HFFc6 (cell line): Measurements from ENCODE around the gene RAB11FIP4. TPM values are rescaled to one million over a fixed set of nuclear protein-coding genes. Genes with fewer than 3 reads are reported as not detected.

Experiments
- DNase-seq: peaks from one replicate; pipeline ENCODE4 v3.0.0-alpha.2; 2018
- H3K27ac Mint-ChIP-seq: 2 replicates; pipeline ENCODE4 v1.8.0; 2020; ENCODE audit warnings: mild to moderate bottlenecking, mixed read lengths
- H3K27me3 Mint-ChIP-seq: 2 replicates; pipeline ENCODE4 v1.8.0; 2021; ENCODE audit warnings: mild to moderate bottlenecking, moderate library complexity, mixed read lengths; ENCODE audit not compliant: insufficient read depth
- H3K36me3 Mint-ChIP-seq: 2 replicates; pipeline ENCODE4 v1.8.0; 2021; ENCODE audit warnings: low read depth, mixed read lengths
- H3K4me1 Mint-ChIP-seq: 2 replicates; pipeline ENCODE4 v1.8.0; 2020; ENCODE audit warnings: low read depth, mixed read lengths
- H3K4me3 Mint-ChIP-seq: 2 replicates; pipeline ENCODE4 v1.8.0; 2020; ENCODE audit warnings: mild to moderate bottlenecking, moderate library complexity, mixed read lengths
- H3K9me3 Mint-ChIP-seq: 2 replicates; pipeline ENCODE4 v1.8.0; 2020; ENCODE audit warnings: mild to moderate bottlenecking, mixed read lengths
- total RNA-seq, 6 experiments: library from RNA; stranded (reverse); fragmentation: NEBNext Ultra II Directional; extraction: Animal tissue kit (Norgen Biotek cat#: 25700); gene quantifications; 2 replicates in 1 of 6; 3 replicates in 5 of 6; pipeline ENCODE4 v1.2.3, GENCODE V29; 2021
- TF ChIP-seq, protein P1 (sequence below): fragments of 200-600 bp; sonication (generic); IDR thresholded peaks from 2 replicates; pipeline ENCODE4 v1.5.0; 2021; ENCODE audit warnings: antibody characterized with exemption, mild to moderate bottlenecking

Gene RAB11FIP4
- total RNA-seq, 6 experiments from 2014 or later, result 0.02 to 0.38 (median 0.09) TPM

- H3K27me3 Mint-ChIP-seq, result peaks cover 10% of the 10 kb centered on the region
- peak overlapping the region; percentile 86 for H3K27ac Mint-ChIP-seq
- no peaks in the 10 kb centered on the region for H3K9me3 Mint-ChIP-seq
- peaks cover 30% of the 10 kb centered on the region for H3K4me1 Mint-ChIP-seq
- no peaks in the 10 kb centered on the region for H3K36me3 Mint-ChIP-seq
- peak overlapping the region; percentile 90 for H3K4me3 Mint-ChIP-seq
- TF ChIP-seq, protein P1, sequence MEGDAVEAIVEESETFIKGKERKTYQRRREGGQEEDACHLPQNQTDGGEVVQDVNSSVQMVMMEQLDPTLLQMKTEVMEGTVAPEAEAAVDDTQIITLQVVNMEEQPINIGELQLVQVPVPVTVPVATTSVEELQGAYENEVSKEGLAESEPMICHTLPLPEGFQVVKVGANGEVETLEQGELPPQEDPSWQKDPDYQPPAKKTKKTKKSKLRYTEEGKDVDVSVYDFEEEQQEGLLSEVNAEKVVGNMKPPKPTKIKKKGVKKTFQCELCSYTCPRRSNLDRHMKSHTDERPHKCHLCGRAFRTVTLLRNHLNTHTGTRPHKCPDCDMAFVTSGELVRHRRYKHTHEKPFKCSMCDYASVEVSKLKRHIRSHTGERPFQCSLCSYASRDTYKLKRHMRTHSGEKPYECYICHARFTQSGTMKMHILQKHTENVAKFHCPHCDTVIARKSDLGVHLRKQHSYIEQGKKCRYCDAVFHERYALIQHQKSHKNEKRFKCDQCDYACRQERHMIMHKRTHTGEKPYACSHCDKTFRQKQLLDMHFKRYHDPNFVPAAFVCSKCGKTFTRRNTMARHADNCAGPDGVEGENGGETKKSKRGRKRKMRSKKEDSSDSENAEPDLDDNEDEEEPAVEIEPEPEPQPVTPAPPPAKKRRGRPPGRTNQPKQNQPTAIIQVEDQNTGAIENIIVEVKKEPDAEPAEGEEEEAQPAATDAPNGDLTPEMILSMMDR, result 0 out of 2 replicates have a peak, but pooled peaks have one; percentile 8
- DNase-seq, result peak; percentile 89
These were observed 158.3 kb downstream of the RAB11FIP4 start for GRCh38 chr17:31549525-31550388.

DNA sequence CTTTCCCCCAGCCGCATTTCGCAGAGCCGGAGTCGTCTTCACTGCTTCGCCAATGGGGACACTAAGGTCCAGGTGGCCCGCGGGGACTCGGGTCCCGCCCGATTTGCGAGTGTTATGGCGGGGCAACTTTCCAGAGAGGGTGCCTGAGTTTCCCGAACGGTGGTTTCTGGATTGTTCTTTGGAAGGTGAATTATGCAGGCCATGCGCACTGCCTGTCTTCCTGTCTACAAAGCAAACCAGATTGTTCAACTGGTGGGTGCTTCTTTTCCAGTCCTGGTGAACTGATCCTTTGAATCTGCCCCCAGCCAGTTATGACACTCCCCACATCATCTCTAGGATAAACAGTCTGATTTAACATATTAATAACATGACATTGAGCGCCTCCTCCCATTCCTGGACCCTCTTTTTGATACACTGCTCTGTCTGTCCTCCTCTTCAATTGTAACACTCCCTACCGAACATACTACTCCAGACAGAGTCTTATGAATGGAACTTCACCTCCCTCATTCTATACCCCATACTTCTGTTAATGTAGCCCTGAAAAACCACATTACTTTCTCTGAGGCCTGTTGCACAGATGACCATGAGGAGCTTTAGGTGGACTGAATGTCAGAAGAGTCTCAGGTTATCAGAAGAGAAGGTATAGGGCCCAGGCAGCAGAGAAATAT lies 159.0 kb downstream of the RAB11FIP4 start:
- TF ChIP-seq, protein P1, result no peak
- H3K27ac Mint-ChIP-seq, result peak overlapping the region; percentile 86
- peak overlapping the region; percentile 68 for H3K4me3 Mint-ChIP-seq
- H3K4me1 Mint-ChIP-seq, result peaks cover 38% of the 10 kb centered on the region
- H3K9me3 Mint-ChIP-seq, result no peaks in the 10 kb centered on the region
- H3K27me3 Mint-ChIP-seq, result peaks cover 10% of the 10 kb centered on the region
- DNase-seq, result no peak
- H3K36me3 Mint-ChIP-seq, result no peaks in the 10 kb centered on the region

DNA sequence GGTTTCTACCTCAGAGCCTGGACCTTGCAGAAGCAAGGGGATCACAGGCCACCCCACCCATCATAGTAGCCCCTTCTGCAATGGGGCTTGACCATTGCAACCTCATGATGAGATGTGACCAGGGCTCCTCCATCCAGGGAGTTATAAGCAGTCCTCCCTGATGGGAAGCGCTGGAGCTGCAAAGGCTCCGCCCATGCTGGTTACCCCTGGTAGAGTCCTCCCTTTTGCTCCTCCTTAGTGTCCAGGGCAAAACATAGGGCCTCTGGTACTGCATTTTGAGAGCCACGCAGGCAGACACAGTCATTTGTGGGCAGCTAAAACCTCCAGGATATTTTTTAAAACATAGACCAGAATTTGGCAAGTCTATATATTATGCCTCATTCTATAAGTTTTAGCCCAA lies 161.1 kb downstream of the RAB11FIP4 start:
- Mint-ChIP-seq H3K4me3 (no peak overlapping the region), H3K9me3 (no peaks in the 10 kb centered on the region), H3K4me1 (peaks cover 38% of the 10 kb centered on the region), H3K27ac (no peak overlapping the region), H3K36me3 (no peaks in the 10 kb centered on the region), H3K27me3 (peaks cover 10% of the 10 kb centered on the region)
- TF ChIP-seq, protein P1, result no peak
- no peak for DNase-seq

DNA sequence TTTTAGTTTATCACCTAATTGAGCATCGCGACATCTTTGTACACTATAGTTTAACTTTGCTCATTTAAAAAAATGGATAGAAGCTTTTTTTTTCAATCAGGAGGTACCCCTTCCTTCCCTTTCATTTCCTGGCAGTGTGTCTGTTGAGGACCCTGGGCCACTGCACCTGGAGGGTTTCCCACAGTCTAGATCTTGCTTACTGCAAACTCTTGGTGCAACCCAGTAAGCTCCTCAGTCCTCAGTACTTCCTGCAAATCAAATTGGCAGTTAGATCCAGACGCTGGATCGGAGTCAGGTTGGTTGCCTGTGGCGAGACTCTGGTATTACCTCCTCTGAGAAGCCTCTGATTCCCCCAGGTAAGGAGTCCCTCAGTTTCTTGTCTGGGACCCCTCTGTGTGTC lies 162.0 kb downstream of the RAB11FIP4 start:
- H3K9me3 Mint-ChIP-seq, result no peaks in the 10 kb centered on the region
- H3K36me3 Mint-ChIP-seq, result no peaks in the 10 kb centered on the region
- no peak for DNase-seq
- no peak overlapping the region for H3K4me3 Mint-ChIP-seq
- peaks cover 10% of the 10 kb centered on the region for H3K27me3 Mint-ChIP-seq
- H3K4me1 Mint-ChIP-seq, result peaks cover 42% of the 10 kb centered on the region
- TF ChIP-seq, protein P1, result no peak
- no peak overlapping the region for H3K27ac Mint-ChIP-seq

DNA sequence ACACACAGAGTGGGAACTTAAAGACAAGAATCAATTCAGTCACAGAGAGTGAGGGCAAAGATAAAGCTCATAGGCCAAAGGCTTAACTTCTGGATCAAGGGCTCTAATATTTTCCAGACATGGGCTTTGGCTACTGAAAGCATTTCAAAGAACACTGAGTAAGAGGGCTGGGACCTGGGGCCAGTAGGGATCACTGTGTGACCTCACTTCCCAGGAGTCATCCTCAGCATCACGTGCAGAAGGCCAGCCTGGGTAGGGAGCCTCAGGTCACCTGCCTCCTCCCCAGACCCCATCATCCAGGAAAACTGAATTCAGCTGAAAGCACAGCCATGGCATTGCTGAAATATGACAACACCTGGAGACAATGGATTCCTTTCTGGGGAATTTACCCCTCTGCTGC lies 163.5 kb downstream of the RAB11FIP4 start:
- Mint-ChIP-seq H3K27me3 (peaks cover 8% of the 10 kb centered on the region), H3K4me3 (no peak overlapping the region), H3K27ac (no peak overlapping the region), H3K4me1 (peaks cover 36% of the 10 kb centered on the region), H3K36me3 (no peaks in the 10 kb centered on the region), H3K9me3 (no peaks in the 10 kb centered on the region)
- TF ChIP-seq, protein P1, result no peak
- DNase-seq, result no peak
